GM18519 (cell line): ENCODE measurements around the gene TRAIP.
A peak's percentile ranks its signal among the peaks of the same experiment; 100 is the strongest.
"Not testable (repeated sequence)": the region's sequence is repeated elsewhere in the genome, so short reads cannot be mapped to it uniquely, and the experiment has no call there.

Experiments used
- ATAC-seq: cut with Tn5 transposase; IDR thresholded peaks from one replicate; pipeline ENCODE4 v1.9.1; 2021; ENCODE audit warnings: mild to moderate bottlenecking, moderate library complexity; ENCODE audit not compliant: unreplicated experiment, low FRiP score

TRAIP gene

GRCh38 chr3:49839193-49839809 is 17.1 kb downstream of the TRAIP start:
- no peak for ATAC-seq

GRCh38 chr3:49831341-49831740 is 25.0 kb downstream of the TRAIP start:
- no peak for ATAC-seq

- ATAC-seq = no peak
These were observed 30.3 kb downstream of the TRAIP start for GRCh38 chr3:49826016-49826415.

GRCh38 chr3:49823131-49823530 is 33.2 kb downstream of the TRAIP start:
- not testable (repeated sequence) for ATAC-seq

- no peak for ATAC-seq
These were observed 42.7 kb downstream of the TRAIP start, which contains the start of gene UBA7 for GRCh38 chr3:49813497-49814174. Gene UBA7 (minus strand): TSS chr3:49813953. CDS start chr3:49813787, 166 bp downstream.

- no peak for ATAC-seq
These were observed 43.4 kb downstream of the TRAIP start for GRCh38 chr3:49812916-49813496.

- no peak for ATAC-seq
These were observed 48.8 kb downstream of the TRAIP start for GRCh38 chr3:49807431-49808114.

- no peak for ATAC-seq
These were observed 49.5 kb downstream of the TRAIP start for GRCh38 chr3:49806850-49807249.

- no peak for ATAC-seq
These were observed 50.3 kb downstream of the TRAIP start for GRCh38 chr3:49805897-49806701.

GRCh38 chr3:49805367-49805782 is 51.0 kb downstream of the TRAIP start:
- no peak for ATAC-seq

- no peak for ATAC-seq
These were observed 52.0 kb downstream of the TRAIP start for GRCh38 chr3:49804141-49805041.

GRCh38 chr3:49803465-49804140 is 52.8 kb downstream of the TRAIP start:
- no peak for ATAC-seq

- ATAC-seq = peak; percentile 35
These were observed 53.5 kb downstream of the TRAIP start, which contains the start of gene INKA1 for GRCh38 chr3:49802719-49803464. Gene INKA1 (plus strand): TSS chr3:49803261. CDS start chr3:49803393, 132 bp downstream.

GRCh38 chr3:49801160-49801559 is 55.2 kb downstream of the TRAIP start:
- no peak for ATAC-seq

- ATAC-seq = no peak
These were observed 56.6 kb downstream of the TRAIP start, which contains the start of gene CDHR4 for GRCh38 chr3:49799761-49800160. Gene CDHR4 (minus strand): TSS chr3:49799873. CDS start chr3:49799812, 61 bp downstream.

GRCh38 chr3:49799105-49799504 is 57.3 kb downstream of the TRAIP start:
- ATAC-seq = no peak

- no peak for ATAC-seq
These were observed 61.1 kb downstream of the TRAIP start for GRCh38 chr3:49794926-49795905.
